Natural killer cell (primary cell): ENCODE measurements around the gene HDAC4. TPM values are rescaled to one million over a fixed set of nuclear protein-coding genes. Genes with fewer than 3 reads are reported as not detected.

Source experiments
- ATAC-seq, 3 donors: fragments of 150-1000 bp in 2 of 3; fragments of 200-7000 bp in 1 of 3; cut with Tn5 transposase; 1 replicate in 1 of 3; 2 replicates in 2 of 3; pipeline ENCODE4 v1.10.0; 2021; ENCODE audit warnings: mild to moderate bottlenecking in 2 of 3, moderate library complexity in 2 of 3
- DNase-seq, 2 donors: peaks; one replicate each; pipeline versions ENCODE4 v3.0.0 to v3.0.0-alpha.2; 2013 to 2021; ENCODE audit warnings: mixed read lengths in 1 of 2
- H3K27ac ChIP-seq: one replicate; pipeline ENCODE4 v1.5.1; 2013; ENCODE audit warnings: mild to moderate bottlenecking, low read length
- H3K27me3 ChIP-seq: one replicate; pipeline ENCODE4 v1.6.1; 2013; ENCODE audit warnings: low read length; ENCODE audit not compliant: control insufficient read depth, insufficient read depth
- H3K36me3 ChIP-seq: one replicate; pipeline ENCODE4 v1.6.1; 2013; ENCODE audit warnings: low read length; ENCODE audit not compliant: control insufficient read depth, insufficient read depth
- H3K4me1 ChIP-seq: one replicate; pipeline ENCODE4 v1.6.1; 2013; ENCODE audit warnings: low read length; ENCODE audit not compliant: control insufficient read depth, insufficient read depth
- H3K4me3 ChIP-seq: one replicate; pipeline ENCODE4 v1.5.1; 2013; ENCODE audit warnings: low read length
- H3K9me3 ChIP-seq: one replicate; pipeline ENCODE4 v1.6.1; 2013; ENCODE audit warnings: low read length; ENCODE audit not compliant: control insufficient read depth, insufficient read depth
- H3K27ac Mint-ChIP-seq, 2 donors: one replicate each; pipeline ENCODE4 v1.8.0; 2022; ENCODE audit warnings: mild to moderate bottlenecking in 2 of 2, mixed read lengths in 2 of 2, moderate library complexity in 1 of 2
- H3K27me3 Mint-ChIP-seq, 2 donors: one replicate each; pipeline ENCODE4 v1.8.0; 2022; ENCODE audit warnings: low read depth in 2 of 2, mixed read lengths in 2 of 2
- H3K36me3 Mint-ChIP-seq: one replicate; pipeline ENCODE4 v1.8.0; 2022; ENCODE audit warnings: mixed read lengths
- H3K4me1 Mint-ChIP-seq, 2 donors: one replicate each; pipeline ENCODE4 v1.8.0; 2022; ENCODE audit warnings: mixed read lengths in 2 of 2
- H3K4me3 Mint-ChIP-seq: one replicate; pipeline ENCODE4 v1.8.0; 2022; ENCODE audit warnings: mild to moderate bottlenecking, moderate library complexity, mixed read lengths
- H3K9me3 Mint-ChIP-seq, 2 donors: one replicate each; pipeline ENCODE4 v1.8.0; 2022; ENCODE audit warnings: mixed read lengths in 2 of 2
- CTCF ChIP-seq: fragments of 200-600 bp; IDR thresholded peaks from one replicate; pipeline ENCODE4 v1.8.0; 2022; ENCODE audit warnings: antibody characterized with exemption
- WGBS: methylation state at CpG from one replicate; pipeline ENCODE4 v1.1.7; 2013; ENCODE audit warnings: missing lambda C conversion rate; ENCODE audit not compliant: insufficient coverage; 5-methylcytosine and 5-hydroxymethylcytosine counted together
- intact Hi-C: fragments of 100-400 bp; cut with micrococcal nuclease; formaldehyde crosslinking; loops from one replicate; pipeline ENCODE4 v1.14.2; 2022
- total RNA-seq, 4 donors: library from RNA; stranded (reverse); fragments of 120-200 nt in 1 of 4; gene quantifications; one replicate each; pipeline versions ENCODE4 v1.2.3 to v1.2.4, GENCODE V29; 2013 to 2022

Gene HDAC4
- total RNA-seq, 3 donors from 2014 or later (not counting 1 experiment from before 2014, with no cell fraction given), result 74.9 to 105 (median 100) TPM

- no peak overlapping the region for H3K4me3 ChIP-seq
- 96% methylated on average over 28 of the region's 28 CpGs for WGBS
- peak overlapping the region in 1 of 2 donors; percentile 54 for H3K27ac Mint-ChIP-seq
- H3K9me3 ChIP-seq, result peaks cover 14% of the 10 kb centered on the region
- no peak for ATAC-seq
- TF ChIP-seq CTCF, result no peak
- intact Hi-C loops, result no loop called here
- H3K4me3 Mint-ChIP-seq, result no peak overlapping the region
- peaks cover 16% of the 10 kb centered on the region for H3K4me1 ChIP-seq
- H3K36me3 Mint-ChIP-seq, result no peaks in the 10 kb centered on the region
- no peak overlapping the region for H3K27ac ChIP-seq
- peaks cover 38% of the 10 kb centered on the region for H3K36me3 ChIP-seq
- DNase-seq, result no peak
- H3K27me3 ChIP-seq, result no peaks in the 10 kb centered on the region
- no peaks in the 10 kb centered on the region for H3K27me3 Mint-ChIP-seq
- peaks cover 3 to 4% of the 10 kb centered on the region in 2 donors for H3K9me3 Mint-ChIP-seq
- peaks cover 30 to 46% of the 10 kb centered on the region in 2 donors for H3K4me1 Mint-ChIP-seq
Observed at GRCh38 chr2:239148495-239149200, 252.2 kb downstream of the HDAC4 start.

- H3K4me3 Mint-ChIP-seq, result no peak overlapping the region
- TF ChIP-seq CTCF, result no peak
- DNase-seq, result no peak
- Histone ChIP-seq H3K27ac (no peak overlapping the region), H3K27me3 (no peaks in the 10 kb centered on the region), H3K9me3 (peaks cover 14% of the 10 kb centered on the region), H3K36me3 (peaks cover 48% of the 10 kb centered on the region), H3K4me3 (no peak overlapping the region), H3K4me1 (peaks cover 16% of the 10 kb centered on the region)
- H3K27ac Mint-ChIP-seq, result no peak overlapping the region
- ATAC-seq, result no peak
- 95% methylated on average over 9 of the region's 9 CpGs for WGBS
- intact Hi-C loops, result no loop called here
- H3K4me1 Mint-ChIP-seq, result peaks cover 27 to 42% of the 10 kb centered on the region in 2 donors
- peaks cover 3 to 4% of the 10 kb centered on the region in 2 donors for H3K9me3 Mint-ChIP-seq
- H3K27me3 Mint-ChIP-seq, result no peaks in the 10 kb centered on the region
- no peaks in the 10 kb centered on the region for H3K36me3 Mint-ChIP-seq
Observed at GRCh38 chr2:239147376-239147775, 253.4 kb downstream of the HDAC4 start.

- H3K36me3 Mint-ChIP-seq, result no peaks in the 10 kb centered on the region
- H3K27ac ChIP-seq, result no peak overlapping the region
- no peak overlapping the region for H3K27ac Mint-ChIP-seq
- H3K4me1 ChIP-seq, result peaks cover 11% of the 10 kb centered on the region
- peaks cover 14% of the 10 kb centered on the region for H3K9me3 ChIP-seq
- peaks cover 21 to 42% of the 10 kb centered on the region in 2 donors for H3K4me1 Mint-ChIP-seq
- H3K4me3 Mint-ChIP-seq, result no peak overlapping the region
- DNase-seq (no peak), ATAC-seq (no peak)
- peaks cover 53% of the 10 kb centered on the region for H3K36me3 ChIP-seq
- H3K9me3 Mint-ChIP-seq, result peaks cover 3 to 4% of the 10 kb centered on the region in 2 donors
- H3K27me3 ChIP-seq, result no peaks in the 10 kb centered on the region
- 97% methylated on average over 12 of the region's 12 CpGs for WGBS
- H3K4me3 ChIP-seq, result no peak overlapping the region
- intact Hi-C loops, result no loop called here
- no peak for TF ChIP-seq CTCF
- peaks cover 0 to 1% of the 10 kb centered on the region in 2 donors for H3K27me3 Mint-ChIP-seq
Observed at GRCh38 chr2:239146741-239147181, 254.1 kb downstream of the HDAC4 start.
